ENCODE data around the gene FTCDNL1.

DNA sequence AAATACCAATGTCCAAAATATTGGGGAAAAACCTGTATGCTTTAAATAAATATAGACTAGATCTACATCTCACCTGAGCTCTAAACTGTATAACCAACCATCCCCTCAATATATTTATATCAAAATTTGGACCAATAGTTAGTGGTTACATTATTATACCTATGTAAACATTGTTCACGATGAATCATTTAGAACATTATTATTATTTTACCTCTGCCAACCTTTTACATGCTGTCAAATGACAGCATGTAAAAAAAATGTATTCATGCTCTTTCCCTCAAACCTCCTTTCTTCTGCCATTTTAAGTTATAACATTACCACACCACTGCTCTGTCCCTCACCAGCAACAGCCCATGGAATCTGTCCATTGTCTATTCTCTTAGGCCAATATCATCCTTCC lies 9.6 kb downstream of the FTCDNL1 start:
- TF ChIP-seq, protein P1, sequence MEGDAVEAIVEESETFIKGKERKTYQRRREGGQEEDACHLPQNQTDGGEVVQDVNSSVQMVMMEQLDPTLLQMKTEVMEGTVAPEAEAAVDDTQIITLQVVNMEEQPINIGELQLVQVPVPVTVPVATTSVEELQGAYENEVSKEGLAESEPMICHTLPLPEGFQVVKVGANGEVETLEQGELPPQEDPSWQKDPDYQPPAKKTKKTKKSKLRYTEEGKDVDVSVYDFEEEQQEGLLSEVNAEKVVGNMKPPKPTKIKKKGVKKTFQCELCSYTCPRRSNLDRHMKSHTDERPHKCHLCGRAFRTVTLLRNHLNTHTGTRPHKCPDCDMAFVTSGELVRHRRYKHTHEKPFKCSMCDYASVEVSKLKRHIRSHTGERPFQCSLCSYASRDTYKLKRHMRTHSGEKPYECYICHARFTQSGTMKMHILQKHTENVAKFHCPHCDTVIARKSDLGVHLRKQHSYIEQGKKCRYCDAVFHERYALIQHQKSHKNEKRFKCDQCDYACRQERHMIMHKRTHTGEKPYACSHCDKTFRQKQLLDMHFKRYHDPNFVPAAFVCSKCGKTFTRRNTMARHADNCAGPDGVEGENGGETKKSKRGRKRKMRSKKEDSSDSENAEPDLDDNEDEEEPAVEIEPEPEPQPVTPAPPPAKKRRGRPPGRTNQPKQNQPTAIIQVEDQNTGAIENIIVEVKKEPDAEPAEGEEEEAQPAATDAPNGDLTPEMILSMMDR (IDR thresholded peaks at IDR 0.05; ENCODE audit: borderline replicate concordance, extremely low read depth, low read length, poor library complexity, severe bottlenecking): no peak
- no peak for TF ChIP-seq EZH2 (IDR thresholded peaks at IDR 0.05; ENCODE audit: borderline replicate concordance, low read depth, low read length, severe bottlenecking)

All from DND-41 (cell line).